ENCODE results near the gene COL17A1.
A peak's percentile ranks its signal among the peaks of the same experiment; 100 is the strongest.

COL17A1 gene

GRCh38 chr10:104085801-104086400, at the start of gene COL17A1:
Gene COL17A1, minus strand, starts transcription at chr10:104085880. Its CDS starts 5,207 bp downstream, at chr10:104080673.
- no peak for DNase-seq (ENCODE audit: low spot score)
- H3K27ac ChIP-seq (ENCODE audit: poor library complexity, severe bottlenecking), result peak within 1 kb of the TSS; percentile 96
- no peaks in the 10 kb centered on the region for H3K9me3 ChIP-seq (ENCODE audit: severe bottlenecking)
- H3K27me3 ChIP-seq (ENCODE audit: insufficient read depth, poor library complexity, severe bottlenecking), result no peaks in the 10 kb centered on the region
- H3K36me3 ChIP-seq (ENCODE audit: low read depth), result peaks cover 32% of the 10 kb centered on the region
- peak; percentile 38 for ATAC-seq (ENCODE audit: low read depth)
- H3K4me3 ChIP-seq (ENCODE audit: severe bottlenecking), result peak within 1 kb of the TSS; percentile 42
- peaks cover 39% of the 10 kb centered on the region for H3K4me1 ChIP-seq (ENCODE audit: insufficient read depth, poor library complexity, severe bottlenecking)
- no peak for TF ChIP-seq CTCF (IDR thresholded peaks at IDR 0.05; ENCODE audit: poor library complexity, severe bottlenecking)

- Histone ChIP-seq H3K27me3 (ENCODE audit: insufficient read depth, poor library complexity, severe bottlenecking) (no peaks in the 10 kb centered on the region), H3K4me3 (ENCODE audit: severe bottlenecking) (no peak overlapping the region), H3K4me1 (ENCODE audit: insufficient read depth, poor library complexity, severe bottlenecking) (no peaks in the 10 kb centered on the region), H3K27ac (ENCODE audit: poor library complexity, severe bottlenecking) (no peak overlapping the region), H3K9me3 (ENCODE audit: severe bottlenecking) (no peaks in the 10 kb centered on the region), H3K36me3 (ENCODE audit: low read depth) (peaks cover 12% of the 10 kb centered on the region)
- DNase-seq (ENCODE audit: low spot score) (no peak), ATAC-seq (ENCODE audit: low read depth) (no peak)
- TF ChIP-seq CTCF (IDR thresholded peaks at IDR 0.05; ENCODE audit: poor library complexity, severe bottlenecking), result no peak
These were observed 44.4 kb upstream of the COL17A1 start for GRCh38 chr10:104130041-104130440.

GRCh38 chr10:104128214-104128613, 42.5 kb upstream of the COL17A1 start:
- peaks cover 28% of the 10 kb centered on the region for H3K36me3 ChIP-seq (ENCODE audit: low read depth)
- H3K27ac ChIP-seq (ENCODE audit: poor library complexity, severe bottlenecking), result no peak overlapping the region
- no peaks in the 10 kb centered on the region for H3K9me3 ChIP-seq (ENCODE audit: severe bottlenecking)
- no peak overlapping the region for H3K4me3 ChIP-seq (ENCODE audit: severe bottlenecking)
- no peaks in the 10 kb centered on the region for H3K27me3 ChIP-seq (ENCODE audit: insufficient read depth, poor library complexity, severe bottlenecking)
- no peak for TF ChIP-seq CTCF (IDR thresholded peaks at IDR 0.05; ENCODE audit: poor library complexity, severe bottlenecking)
- ATAC-seq (ENCODE audit: low read depth) (0 out of 3 replicates have a peak, but pooled peaks have one; percentile 49), DNase-seq (ENCODE audit: low spot score) (no peak)
- peaks cover 6% of the 10 kb centered on the region for H3K4me1 ChIP-seq (ENCODE audit: insufficient read depth, poor library complexity, severe bottlenecking)

- Histone ChIP-seq H3K4me3 (ENCODE audit: severe bottlenecking) (no peak overlapping the region), H3K27me3 (ENCODE audit: insufficient read depth, poor library complexity, severe bottlenecking) (no peaks in the 10 kb centered on the region), H3K9me3 (ENCODE audit: severe bottlenecking) (no peaks in the 10 kb centered on the region), H3K27ac (ENCODE audit: poor library complexity, severe bottlenecking) (no peak overlapping the region), H3K36me3 (ENCODE audit: low read depth) (peaks cover 32% of the 10 kb centered on the region), H3K4me1 (ENCODE audit: insufficient read depth, poor library complexity, severe bottlenecking) (peaks cover 10% of the 10 kb centered on the region)
- TF ChIP-seq CTCF (IDR thresholded peaks at IDR 0.05; ENCODE audit: poor library complexity, severe bottlenecking), result peak; percentile 61
- no peak for DNase-seq (ENCODE audit: low spot score)
- ATAC-seq (ENCODE audit: low read depth), result peak; percentile 68
These were observed 41.7 kb upstream of the COL17A1 start for GRCh38 chr10:104127411-104127810.

- H3K27me3 ChIP-seq (ENCODE audit: insufficient read depth, poor library complexity, severe bottlenecking), result no peaks in the 10 kb centered on the region
- TF ChIP-seq CTCF (IDR thresholded peaks at IDR 0.05; ENCODE audit: poor library complexity, severe bottlenecking), result peak; percentile 89
- ATAC-seq (ENCODE audit: low read depth), result no peak
- peak overlapping the region; percentile 56 for H3K4me3 ChIP-seq (ENCODE audit: severe bottlenecking)
- no peak for DNase-seq (ENCODE audit: low spot score)
- H3K9me3 ChIP-seq (ENCODE audit: severe bottlenecking), result no peaks in the 10 kb centered on the region
- H3K27ac ChIP-seq (ENCODE audit: poor library complexity, severe bottlenecking), result peak overlapping the region; percentile 99
- H3K4me1 ChIP-seq (ENCODE audit: insufficient read depth, poor library complexity, severe bottlenecking), result peaks cover 34% of the 10 kb centered on the region
- H3K36me3 ChIP-seq (ENCODE audit: low read depth), result peaks cover 32% of the 10 kb centered on the region
These were observed 37.7 kb upstream of the COL17A1 start for GRCh38 chr10:104123397-104123796.

Measured in RWPE2 (cell line).